GM12892 (cell line): Measurements from ENCODE around the gene FAM185A.
A peak's percentile ranks its signal among the peaks of the same experiment; 100 is the strongest.
"Not testable (repeated sequence)": the region's sequence is repeated elsewhere in the genome, so short reads cannot be mapped to it uniquely, and the experiment has no call there.

Source experiments
- DNase-seq: peaks from one replicate; pipeline ENCODE4 v3.0.0; 2011; ENCODE audit not compliant: insufficient read length
- FAIRE-seq: peaks from 2 replicates; lab custom pipeline; 2011; peaks lifted over from hg19 to GRCh38; lab: Jason Lieb, UNC
- POLR2A ChIP-seq: IDR thresholded peaks from 2 replicates; pipeline ENCODE4 v1.6.1; 2011; ENCODE audit warnings: low read depth, low read length, control low read depth
- POLR2AphosphoS5 ChIP-seq: IDR thresholded peaks from 2 replicates; pipeline ENCODE4 v1.6.1; 2011; ENCODE audit warnings: low read depth, low read length, control low read depth
- TAF1 ChIP-seq: IDR thresholded peaks from 2 replicates; pipeline ENCODE4 v1.6.1; 2011; ENCODE audit warnings: low read depth, mild to moderate bottlenecking, control low read depth, low read length, borderline replicate concordance

Gene FAM185A

DNA sequence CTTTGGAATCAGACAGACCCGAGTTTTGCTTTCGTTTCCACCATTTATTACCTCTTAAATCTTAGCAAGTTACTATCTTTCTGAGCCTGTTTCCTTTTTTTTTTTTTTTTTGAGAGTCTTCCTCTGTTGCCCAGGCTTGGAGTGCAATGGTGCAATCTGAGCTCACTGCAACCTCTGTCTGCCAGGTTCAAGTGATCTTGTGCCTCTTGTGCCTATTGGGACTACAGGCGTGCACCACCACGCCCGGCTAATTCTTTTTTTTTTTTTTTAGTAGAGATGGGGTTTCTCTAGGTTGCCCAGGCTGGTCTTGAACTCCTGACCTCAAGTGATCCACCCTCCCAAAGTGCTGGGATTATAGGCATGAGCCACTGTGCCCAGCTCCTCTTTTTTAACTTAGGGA is 84.5 kb downstream of the FAM185A start:
- FAIRE-seq, result no peak
- TF ChIP-seq POLR2AphosphoS5 (no peak), TAF1 (no peak), POLR2A (no peak)
- DNase-seq, result no peak

- DNase-seq (no peak), FAIRE-seq (no peak)
- TF ChIP-seq POLR2AphosphoS5 (no peak), POLR2A (no peak), TAF1 (no peak)
Measured at GRCh38 chr7:102834466-102834865, 85.7 kb downstream of the FAM185A start.

DNA sequence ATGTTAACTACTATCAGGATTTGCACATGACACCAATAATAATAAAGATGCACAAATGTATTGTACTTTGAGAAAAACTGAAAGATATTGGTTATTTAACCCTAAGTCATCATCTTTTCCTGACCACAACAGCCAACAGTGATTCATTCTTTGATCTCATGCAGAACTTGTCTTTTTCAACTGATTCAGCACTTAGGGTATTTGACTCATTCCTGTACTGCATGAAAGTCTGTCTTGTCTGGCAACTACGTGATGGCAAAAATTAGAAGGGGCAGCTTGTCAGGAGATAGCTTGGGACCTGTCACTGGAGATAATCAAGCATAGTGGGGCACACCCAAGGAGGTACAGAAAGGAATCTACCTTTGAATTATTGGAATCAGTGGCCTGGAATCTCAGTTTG is 86.2 kb downstream of the FAM185A start:
- peak; percentile 46 for FAIRE-seq
- no peak for TF ChIP-seq TAF1
- TF ChIP-seq POLR2AphosphoS5, result no peak
- TF ChIP-seq POLR2A, result no peak
- no peak for DNase-seq

DNA sequence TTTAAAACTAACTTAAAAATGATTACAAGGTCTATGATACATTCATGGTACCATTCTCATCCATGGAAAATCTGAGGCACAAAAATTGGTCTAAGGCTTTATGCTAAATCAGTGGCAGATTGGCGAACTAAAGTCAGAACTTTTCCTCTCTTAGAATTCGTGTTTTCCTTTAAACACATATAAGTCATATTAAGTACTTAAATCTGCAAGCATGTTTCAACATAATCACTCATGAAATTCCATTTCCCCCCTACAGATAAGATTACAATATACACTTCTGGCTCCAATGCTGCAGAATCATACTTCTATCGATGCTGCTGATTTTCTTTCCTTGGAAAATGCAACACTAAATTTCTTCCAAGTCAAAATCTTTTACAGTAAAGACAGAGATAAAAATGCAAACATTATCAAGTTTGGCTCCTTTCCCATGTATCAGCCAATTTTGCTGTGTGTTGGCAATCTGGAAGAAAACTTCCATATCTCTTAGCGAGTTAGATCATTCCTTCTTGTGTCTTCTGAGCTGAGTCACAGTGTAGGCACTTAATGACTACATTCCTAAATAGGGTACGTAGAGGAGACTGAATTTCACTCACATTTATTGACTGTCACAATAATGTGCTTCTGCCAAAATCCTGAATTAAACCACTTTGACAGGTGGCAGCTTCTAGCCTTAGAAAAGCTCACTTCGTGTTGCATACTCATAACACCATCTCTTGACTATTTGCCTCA is 87.6 kb downstream of the FAM185A start:
- TF ChIP-seq POLR2AphosphoS5, result no peak
- no peak for TF ChIP-seq POLR2A
- TF ChIP-seq TAF1, result no peak
- FAIRE-seq, result no peak
- no peak for DNase-seq

DNA sequence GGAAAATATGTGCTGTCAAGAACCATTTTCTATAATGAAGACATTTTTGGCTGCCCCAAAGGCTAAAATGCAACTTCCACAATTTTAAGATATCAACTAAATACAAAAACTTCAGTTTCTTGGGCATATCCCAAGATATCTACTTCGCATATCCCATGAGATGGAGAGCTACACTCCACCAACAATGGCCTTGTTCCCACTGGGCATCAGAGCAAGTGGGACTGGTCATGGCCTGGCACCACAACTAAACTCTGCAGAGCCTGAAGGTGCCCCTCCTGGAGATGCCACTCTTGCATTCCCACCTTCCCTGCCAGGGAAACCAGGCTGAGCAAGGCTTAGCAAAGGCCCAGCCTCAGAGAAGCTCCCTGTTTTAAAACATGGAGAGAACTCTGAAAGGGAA is 88.2 kb downstream of the FAM185A start:
- TF ChIP-seq POLR2AphosphoS5, result no peak
- TF ChIP-seq TAF1, result no peak
- TF ChIP-seq POLR2A, result no peak
- DNase-seq (no peak), FAIRE-seq (no peak)

DNA sequence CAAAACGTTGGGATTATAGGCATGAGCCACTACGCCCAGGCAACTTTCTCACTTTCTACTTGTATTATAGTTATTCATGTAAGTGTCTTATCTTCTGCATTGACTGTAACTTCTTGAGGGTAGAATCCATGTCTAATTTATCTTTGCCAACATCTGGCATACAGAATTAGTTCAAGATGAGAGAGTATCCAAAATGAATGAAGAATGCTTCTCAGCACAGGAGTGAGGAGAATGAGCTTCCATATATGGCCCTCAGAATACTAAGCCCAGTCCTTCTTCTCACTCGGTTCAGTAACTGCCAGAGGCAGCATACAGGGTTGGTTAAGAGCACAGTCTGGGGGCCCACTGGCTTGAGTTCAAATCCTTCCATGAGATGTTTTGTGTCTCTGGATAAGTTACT is 89.0 kb downstream of the FAM185A start:
- no peak for DNase-seq
- TF ChIP-seq TAF1, result no peak
- TF ChIP-seq POLR2AphosphoS5, result no peak
- no peak for TF ChIP-seq POLR2A
- FAIRE-seq, result no peak

DNA sequence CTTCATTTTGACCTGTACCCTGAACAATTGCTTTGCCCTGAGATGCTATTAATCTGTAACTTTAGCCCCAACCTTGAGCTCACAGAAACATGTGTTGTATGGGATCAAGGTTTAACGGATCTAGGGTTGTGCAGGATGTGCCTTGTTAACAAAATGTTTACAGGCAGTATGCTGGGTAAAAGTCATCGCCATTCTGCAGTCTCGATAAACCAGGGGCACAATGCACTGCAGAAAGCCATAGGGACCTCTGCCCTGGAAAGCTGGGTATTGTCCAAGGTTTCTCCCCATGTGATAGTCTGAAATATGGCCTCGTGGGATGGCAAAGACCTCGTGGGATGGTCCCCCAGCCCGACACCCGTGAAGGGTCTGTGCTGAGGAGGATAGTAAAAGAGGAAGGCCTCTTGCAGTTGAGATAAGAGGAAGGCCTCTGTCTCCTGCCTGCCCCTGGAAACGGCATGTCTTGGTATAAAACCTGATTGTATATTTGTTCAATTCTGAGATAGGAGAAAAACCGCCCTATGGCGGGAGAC is 89.8 kb downstream of the FAM185A start:
- not testable (repeated sequence) for DNase-seq, FAIRE-seq

- no peak for FAIRE-seq
- no peak for DNase-seq
- TF ChIP-seq TAF1 (no peak), POLR2AphosphoS5 (no peak), POLR2A (no peak)
Measured at GRCh38 chr7:102840404-102840803, 91.6 kb downstream of the FAM185A start.

- FAIRE-seq, result no peak
- no peak for DNase-seq
- TF ChIP-seq TAF1 (no peak), POLR2AphosphoS5 (no peak), POLR2A (no peak)
Measured at GRCh38 chr7:102841290-102841689, 92.5 kb downstream of the FAM185A start.

DNA sequence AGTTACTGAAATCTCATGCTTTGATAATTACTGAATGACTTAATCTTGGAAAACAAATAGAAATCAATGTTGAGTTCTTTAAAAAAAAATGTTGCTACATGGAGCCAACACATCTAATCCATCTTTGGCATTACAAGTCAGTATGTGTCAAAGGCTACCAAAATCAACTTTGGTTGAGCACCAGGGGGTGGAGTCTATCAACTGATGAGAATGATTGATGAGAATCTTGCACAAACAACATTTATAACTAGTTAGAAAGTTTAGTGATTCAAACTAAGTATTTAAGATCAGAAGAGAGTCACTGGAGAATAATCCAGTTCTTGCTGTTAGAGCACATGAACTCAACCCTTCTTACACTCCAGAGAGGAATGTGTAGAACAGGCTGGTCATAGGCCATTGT is 93.5 kb downstream of the FAM185A start:
- DNase-seq (no peak), FAIRE-seq (no peak)
- TF ChIP-seq TAF1 (no peak), POLR2AphosphoS5 (no peak), POLR2A (no peak)

GRCh38 chr7:102843850-102844249 is 95.1 kb downstream of the FAM185A start:
- FAIRE-seq, result peak; percentile 62
- no peak for DNase-seq
- TF ChIP-seq TAF1 (no peak), POLR2AphosphoS5 (no peak), POLR2A (no peak)

DNA sequence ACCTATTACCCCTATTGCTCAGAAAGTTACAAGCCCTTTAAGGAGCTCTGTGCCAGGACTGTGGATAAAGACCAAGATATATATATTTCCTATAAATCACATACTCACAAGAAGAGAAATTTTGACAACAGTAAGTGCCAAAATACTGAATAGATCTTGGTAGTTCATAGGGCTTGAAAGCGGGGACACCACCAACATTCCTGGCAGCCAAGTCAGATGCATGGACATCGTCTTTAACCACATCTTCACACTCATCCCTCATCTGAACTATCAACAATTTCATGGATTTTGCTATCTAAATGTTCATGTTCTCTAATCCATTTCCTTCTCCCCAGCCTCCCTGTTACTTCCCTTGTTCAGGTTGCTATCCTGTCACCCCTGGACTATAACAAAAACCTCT is 96.5 kb downstream of the FAM185A start:
- no peak for TF ChIP-seq POLR2AphosphoS5
- TF ChIP-seq POLR2A, result no peak
- no peak for FAIRE-seq
- DNase-seq, result no peak
